GOT3 (cell line): ENCODE measurements around the gene SNX30.

Experiments used
- DNase-seq: peaks from one replicate; lab custom pipeline; 2025; ENCODE audit warnings: mixed read lengths; lab: John Stamatoyannopoulos, UW

Gene SNX30

GRCh38 chr9:112783551-112783954 lies 33.0 kb downstream of the SNX30 start:
- no peak for DNase-seq

GRCh38 chr9:112784020-112784785 lies 33.6 kb downstream of the SNX30 start:
- DNase-seq: no peak

- DNase-seq: no peak
Observed at GRCh38 chr9:112785986-112786385, 35.4 kb downstream of the SNX30 start.

GRCh38 chr9:112786829-112787520 lies 36.4 kb downstream of the SNX30 start:
- DNase-seq: no peak

DNA sequence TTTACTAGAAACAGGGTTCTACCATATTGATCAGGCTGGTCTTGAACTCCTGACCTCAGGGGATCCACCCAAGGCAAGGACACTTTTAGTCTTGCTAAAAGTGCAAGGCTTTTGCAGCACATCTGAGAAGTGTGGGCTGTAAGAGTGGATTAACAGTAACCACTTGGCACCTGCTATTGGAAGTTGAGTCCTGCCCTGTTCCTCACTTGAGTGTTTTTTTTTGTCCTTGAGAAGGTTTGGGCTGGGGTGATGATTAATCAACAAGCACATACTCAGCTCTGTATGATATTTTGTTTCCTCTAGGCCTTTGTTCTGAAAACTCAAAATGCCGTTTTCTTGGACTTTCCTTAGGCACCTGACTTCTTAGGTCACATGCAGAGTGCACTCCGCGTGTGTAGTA lies 37.4 kb downstream of the SNX30 start:
- DNase-seq: no peak

DNA sequence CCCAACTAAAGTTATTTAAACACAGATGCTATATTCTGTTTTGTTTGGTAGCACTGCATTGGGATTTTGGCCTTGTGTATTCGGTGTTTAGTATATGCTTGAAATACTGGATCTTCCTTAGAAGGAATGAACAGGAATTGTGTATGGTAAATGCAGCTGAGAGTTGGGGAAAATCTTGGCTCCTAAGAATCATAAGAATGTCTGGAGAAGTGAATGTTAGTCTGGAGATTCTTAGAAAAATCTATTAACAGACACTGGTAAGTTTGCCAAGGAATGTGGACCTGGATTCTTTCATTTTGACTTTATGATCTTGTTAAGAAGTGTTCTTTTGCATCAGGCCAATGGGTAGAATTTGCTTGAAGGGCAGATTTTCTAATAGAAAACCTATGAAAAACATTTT lies 38.9 kb downstream of the SNX30 start:
- no peak for DNase-seq

DNA sequence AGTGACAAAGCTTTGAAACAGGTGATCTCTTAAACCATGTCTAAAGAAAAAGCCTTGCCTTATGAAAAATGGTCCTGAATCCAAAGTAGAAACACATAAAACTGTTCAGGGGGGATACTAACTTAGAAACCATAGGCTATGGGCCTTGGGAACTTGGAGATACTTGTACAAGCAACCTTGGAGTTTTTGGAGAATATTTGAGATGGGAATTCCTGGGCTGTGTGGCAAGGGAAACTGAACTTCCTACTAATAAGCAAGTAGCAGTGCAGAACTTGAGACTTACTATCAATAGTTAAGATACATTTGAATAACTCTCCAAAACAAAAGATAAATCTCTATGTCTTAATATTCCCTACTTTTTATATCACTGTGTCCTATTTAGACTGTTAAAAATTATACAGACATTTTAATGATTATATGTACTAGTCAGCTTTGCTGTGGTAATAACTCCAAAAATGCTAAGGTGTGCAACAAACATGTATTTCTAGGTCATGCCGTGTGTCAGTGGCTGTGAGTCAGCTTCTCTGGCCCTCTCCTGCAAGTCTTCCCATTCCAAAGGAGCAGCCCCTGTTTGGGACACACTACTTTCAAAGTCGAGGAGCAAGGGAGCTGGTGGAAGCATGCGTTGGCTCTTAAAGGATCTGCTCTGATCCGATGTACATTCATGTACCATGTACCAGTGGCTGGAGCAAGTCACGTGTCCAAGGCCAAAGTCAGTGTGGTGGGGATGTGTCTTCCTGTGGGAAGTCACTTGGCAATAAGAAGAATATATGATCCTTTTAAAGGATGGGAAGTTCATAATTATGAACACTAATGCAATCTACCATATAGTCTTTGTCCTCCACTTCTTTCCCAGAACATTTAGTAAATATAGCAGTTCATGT lies 39.6 kb downstream of the SNX30 start:
- no peak for DNase-seq

- no peak for DNase-seq
Observed at GRCh38 chr9:112792670-112793069, 42.1 kb downstream of the SNX30 start.

- no peak for DNase-seq
Observed at GRCh38 chr9:112793213-112793810, 42.8 kb downstream of the SNX30 start.

GRCh38 chr9:112794731-112795130 lies 44.2 kb downstream of the SNX30 start:
- DNase-seq: no peak

DNA sequence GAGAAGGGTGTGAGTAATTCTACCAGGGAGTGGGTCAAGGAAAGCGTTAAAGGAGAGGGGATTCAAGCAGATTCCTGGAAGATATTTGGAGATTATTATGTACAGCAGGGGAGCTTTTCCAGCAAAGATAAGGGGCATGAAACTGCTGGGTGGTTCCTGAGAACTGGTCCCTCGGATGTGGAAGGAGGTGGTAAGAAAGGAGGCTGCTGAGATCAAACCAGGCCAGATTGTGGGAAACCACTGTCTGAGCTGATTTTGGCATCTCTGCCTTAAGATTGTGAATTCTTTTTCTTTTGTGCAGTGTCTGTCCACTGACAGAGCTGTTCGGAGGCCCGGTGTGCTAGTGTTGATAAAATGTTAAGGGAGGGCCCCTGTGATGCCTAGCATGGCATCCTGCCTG lies 45.4 kb downstream of the SNX30 start:
- no peak for DNase-seq

DNA sequence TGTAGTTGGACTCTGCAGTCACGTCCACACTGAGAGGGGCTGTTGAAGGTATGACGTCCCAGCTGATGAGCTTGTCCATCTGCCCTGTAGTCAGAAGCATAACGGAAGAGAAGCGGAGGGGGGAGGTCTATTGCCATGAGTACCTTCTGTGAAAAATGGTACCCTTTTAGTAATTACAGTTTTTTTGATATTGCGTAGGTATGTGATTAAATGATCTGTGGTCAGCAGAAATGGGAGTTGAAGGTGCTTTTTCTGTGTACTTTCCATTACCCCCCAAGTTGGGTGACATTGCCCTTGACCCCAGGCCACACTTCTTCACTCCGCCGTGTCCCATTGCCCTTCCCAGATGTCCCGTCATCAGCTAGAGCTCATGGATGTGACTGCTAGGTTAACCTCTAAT lies 45.9 kb downstream of the SNX30 start:
- no peak for DNase-seq

GRCh38 chr9:112809351-112809848 lies 58.8 kb downstream of the SNX30 start:
- DNase-seq: no peak

- no peak for DNase-seq
Observed at GRCh38 chr9:112809906-112810305, 59.3 kb downstream of the SNX30 start.

DNA sequence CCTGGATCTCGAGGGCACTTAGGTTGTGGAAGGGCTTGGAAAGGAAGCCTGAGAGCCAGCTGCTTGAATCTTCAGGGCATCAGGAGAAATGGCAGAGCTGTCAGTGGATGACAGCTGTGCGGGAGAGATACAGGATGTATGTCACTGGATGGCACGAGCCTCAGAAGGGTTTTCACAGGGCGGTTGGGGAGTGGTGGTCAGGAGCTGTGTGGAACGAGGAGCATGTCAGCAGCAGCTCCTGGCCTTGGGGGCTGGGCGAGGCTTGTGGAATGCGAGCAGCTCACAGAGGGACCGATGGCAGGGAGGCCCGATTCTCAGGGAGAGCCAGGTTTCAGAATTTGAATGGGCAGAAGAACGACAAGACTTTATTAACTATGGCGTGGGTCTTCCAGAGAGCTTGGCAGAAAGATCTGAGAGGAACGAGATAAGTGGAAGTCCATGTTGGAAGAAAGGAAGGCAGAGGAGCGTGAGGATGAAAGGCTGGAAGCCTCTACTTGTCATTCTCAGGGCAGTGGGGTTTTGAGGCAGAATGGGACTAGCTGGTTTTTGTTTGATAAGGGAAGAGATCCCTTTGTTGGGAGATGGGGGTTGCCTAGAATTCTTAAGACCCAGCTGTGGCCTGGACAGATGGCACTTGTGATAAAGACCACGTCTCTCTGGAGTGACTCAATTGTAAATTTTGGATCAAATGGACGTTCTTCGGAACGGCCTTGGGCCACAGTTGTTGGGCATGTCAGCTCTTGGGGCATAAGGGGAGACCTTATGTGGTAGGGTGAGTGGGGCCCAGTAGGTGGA lies 60.3 kb downstream of the SNX30 start:
- no peak for DNase-seq

DNA sequence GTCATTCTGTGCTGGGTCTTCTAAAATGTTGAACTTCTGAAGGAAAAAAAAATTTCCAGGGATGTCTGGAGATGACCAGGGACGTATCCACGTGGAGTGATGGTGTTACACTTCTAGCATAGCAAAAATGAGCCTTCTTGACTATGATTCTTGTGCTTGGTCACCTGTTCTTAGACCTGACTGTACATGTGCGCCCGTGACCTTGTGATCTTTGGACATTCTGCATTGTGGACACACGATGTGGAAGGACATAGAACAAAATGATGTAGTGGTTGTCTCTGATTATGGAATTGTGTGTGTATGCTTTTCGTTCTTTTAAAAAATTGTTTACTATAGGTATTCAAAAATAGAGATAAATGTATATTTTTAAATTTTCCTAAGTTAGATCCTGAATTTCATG lies 61.0 kb downstream of the SNX30 start:
- no peak for DNase-seq

GRCh38 chr9:112815868-112816267 lies 65.3 kb downstream of the SNX30 start:
- DNase-seq: no peak

- DNase-seq: no peak
Observed at GRCh38 chr9:112817860-112818203, 67.3 kb downstream of the SNX30 start.

DNA sequence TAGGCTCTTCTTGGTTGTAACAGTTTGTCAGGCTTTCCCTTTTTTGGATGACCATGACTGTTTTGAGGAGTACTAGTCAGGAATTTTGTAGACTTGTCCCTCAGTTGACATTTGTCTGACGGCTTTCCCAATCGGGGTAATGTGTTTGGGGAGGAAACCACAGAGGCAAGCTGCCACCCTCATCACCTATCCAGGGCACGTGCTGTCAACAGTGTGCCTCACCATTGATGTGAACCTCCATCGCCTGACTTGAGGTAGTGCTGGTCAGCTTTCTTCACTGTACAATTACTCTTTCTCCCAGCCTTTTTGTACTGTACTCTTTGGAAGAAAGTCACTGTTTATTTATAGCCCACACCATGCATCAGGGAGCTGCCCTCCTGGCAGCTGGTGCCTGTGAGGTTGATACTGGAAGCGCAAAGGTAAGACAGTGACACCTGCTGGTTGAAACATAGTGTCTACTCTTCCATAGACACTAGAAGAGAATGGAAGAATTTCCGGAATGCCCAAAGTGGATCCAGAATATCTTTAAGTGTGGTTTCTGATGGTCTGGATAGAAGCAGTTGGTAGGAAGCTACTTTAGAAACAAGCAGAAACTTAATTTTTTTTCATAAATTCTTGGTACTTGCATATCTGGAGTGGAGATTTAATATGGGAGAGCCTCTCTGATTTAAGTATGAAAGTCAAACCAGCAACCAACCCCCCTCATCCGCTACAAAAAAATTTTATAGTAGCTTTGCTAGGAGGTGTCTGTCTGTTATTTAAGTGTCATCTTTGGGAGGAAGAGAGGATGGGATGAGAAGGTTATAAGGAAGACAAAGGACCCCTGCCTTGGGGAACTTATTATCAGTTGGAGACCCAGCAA lies 69.3 kb downstream of the SNX30 start:
- DNase-seq: no peak

DNA sequence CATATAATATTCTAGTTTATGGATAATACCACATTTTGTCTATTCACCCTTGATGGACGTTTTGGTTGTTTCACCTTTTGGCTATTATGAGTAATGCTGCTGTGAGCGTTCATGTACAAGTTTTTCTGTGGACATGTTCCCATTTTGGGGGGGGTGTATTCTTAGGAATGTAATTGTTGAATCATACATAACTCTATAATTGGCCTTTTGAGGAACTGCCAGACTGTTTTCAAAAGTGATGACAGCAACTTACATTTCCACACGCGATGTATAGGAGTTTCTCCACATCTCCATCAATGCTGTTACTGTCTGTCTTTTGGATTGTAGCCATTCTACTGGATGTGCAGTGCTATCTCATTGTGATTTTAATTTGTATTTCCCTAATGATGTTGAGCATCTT lies 70.3 kb downstream of the SNX30 start:
- no peak for DNase-seq
